ENCODE measurements around the gene A2M.

DNA sequence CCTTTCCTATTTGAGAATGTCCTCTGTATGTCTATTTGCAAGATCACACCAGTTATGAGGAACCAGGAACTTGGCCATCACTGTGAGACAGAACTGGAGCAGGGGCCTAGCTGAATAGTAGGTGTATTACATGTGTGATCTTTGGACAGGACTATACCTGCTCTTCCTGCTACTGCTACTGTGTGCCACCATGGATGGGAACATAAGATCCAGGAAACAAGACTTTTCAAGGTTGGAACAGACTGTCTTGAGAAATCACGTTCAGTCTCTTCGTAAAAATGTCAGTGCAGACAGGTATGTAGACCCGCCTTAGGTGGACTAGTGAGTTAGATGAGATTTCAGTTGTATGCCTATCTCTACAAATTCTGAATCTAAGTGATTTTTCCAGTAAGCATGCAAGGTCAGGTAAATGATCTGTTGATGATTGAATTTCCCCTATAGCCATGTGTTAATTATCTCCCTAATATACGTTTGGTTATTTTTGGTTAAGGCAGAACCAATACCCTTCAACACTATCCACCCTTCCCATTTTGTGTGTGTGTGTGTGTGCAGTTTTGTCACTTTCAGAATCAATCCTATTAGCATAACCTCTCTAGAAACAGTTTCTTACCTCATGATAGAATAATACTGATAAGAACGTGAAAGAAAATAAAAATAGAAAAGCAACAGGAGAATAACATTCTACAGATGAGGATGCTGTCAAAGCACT lies 7.1 kb downstream of the A2M start:
- TF ChIP-seq, protein P1, sequence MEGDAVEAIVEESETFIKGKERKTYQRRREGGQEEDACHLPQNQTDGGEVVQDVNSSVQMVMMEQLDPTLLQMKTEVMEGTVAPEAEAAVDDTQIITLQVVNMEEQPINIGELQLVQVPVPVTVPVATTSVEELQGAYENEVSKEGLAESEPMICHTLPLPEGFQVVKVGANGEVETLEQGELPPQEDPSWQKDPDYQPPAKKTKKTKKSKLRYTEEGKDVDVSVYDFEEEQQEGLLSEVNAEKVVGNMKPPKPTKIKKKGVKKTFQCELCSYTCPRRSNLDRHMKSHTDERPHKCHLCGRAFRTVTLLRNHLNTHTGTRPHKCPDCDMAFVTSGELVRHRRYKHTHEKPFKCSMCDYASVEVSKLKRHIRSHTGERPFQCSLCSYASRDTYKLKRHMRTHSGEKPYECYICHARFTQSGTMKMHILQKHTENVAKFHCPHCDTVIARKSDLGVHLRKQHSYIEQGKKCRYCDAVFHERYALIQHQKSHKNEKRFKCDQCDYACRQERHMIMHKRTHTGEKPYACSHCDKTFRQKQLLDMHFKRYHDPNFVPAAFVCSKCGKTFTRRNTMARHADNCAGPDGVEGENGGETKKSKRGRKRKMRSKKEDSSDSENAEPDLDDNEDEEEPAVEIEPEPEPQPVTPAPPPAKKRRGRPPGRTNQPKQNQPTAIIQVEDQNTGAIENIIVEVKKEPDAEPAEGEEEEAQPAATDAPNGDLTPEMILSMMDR (IDR thresholded peaks at IDR 0.05; ENCODE audit: control extremely low read depth in 1 of 3, insufficient read depth in 1 of 3, low read depth in 1 of 3, low read length in 3 of 3), result no peak
- no peak for TF ChIP-seq EZH2 (IDR thresholded peaks at IDR 0.05; ENCODE audit: low read depth, low read length, severe bottlenecking)
- no peak for TF ChIP-seq POLR2AphosphoS5 (IDR thresholded peaks at IDR 0.05; ENCODE audit: low read depth, low read length)
- TF ChIP-seq TCF12 (IDR thresholded peaks at IDR 0.05; ENCODE audit: low read depth, low read length), result no peak
- TF ChIP-seq SUZ12 (IDR thresholded peaks at IDR 0.05; ENCODE audit: low read length), result no peak

Measured in H1 (cell line).